VCaP (cell line): ENCODE data around the gene EMILIN3.
A peak's percentile ranks its signal among the peaks of the same experiment; 100 is the strongest.

Experiments used
- H3K27ac ChIP-seq: fragments of 450-650 bp; 2 replicates; pipeline ENCODE4 v1.5.1; 2017
- TF ChIP-seq, protein P1 (sequence below): fragments of 450-650 bp; conservative IDR thresholded peaks from 2 replicates; pipeline ENCODE4 v1.5.1; 2017; ENCODE audit warnings: mild to moderate bottlenecking, moderate library complexity

The EMILIN3 gene

DNA sequence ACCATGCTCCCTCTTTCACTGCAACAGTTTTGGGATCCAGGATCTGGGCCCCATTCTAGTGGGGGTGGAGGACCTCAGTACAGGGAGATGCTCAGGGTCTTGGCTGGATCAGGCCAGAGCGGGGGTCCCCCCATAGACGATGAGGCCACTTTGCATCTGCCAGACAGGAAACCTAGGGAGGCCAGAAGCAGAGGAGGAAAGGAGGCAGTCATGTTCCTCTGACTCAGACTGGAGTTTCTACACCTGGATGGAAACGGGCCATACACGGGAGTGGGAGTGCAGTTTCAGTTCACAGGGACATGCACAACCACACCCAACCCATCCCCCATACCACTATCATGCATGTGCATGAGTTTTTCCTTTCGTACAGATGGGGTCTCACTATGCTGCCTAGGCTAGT, 3.6 kb upstream of the EMILIN3 start:
- no peak overlapping the region for H3K27ac ChIP-seq
- TF ChIP-seq, protein P1, sequence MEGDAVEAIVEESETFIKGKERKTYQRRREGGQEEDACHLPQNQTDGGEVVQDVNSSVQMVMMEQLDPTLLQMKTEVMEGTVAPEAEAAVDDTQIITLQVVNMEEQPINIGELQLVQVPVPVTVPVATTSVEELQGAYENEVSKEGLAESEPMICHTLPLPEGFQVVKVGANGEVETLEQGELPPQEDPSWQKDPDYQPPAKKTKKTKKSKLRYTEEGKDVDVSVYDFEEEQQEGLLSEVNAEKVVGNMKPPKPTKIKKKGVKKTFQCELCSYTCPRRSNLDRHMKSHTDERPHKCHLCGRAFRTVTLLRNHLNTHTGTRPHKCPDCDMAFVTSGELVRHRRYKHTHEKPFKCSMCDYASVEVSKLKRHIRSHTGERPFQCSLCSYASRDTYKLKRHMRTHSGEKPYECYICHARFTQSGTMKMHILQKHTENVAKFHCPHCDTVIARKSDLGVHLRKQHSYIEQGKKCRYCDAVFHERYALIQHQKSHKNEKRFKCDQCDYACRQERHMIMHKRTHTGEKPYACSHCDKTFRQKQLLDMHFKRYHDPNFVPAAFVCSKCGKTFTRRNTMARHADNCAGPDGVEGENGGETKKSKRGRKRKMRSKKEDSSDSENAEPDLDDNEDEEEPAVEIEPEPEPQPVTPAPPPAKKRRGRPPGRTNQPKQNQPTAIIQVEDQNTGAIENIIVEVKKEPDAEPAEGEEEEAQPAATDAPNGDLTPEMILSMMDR = no peak

DNA sequence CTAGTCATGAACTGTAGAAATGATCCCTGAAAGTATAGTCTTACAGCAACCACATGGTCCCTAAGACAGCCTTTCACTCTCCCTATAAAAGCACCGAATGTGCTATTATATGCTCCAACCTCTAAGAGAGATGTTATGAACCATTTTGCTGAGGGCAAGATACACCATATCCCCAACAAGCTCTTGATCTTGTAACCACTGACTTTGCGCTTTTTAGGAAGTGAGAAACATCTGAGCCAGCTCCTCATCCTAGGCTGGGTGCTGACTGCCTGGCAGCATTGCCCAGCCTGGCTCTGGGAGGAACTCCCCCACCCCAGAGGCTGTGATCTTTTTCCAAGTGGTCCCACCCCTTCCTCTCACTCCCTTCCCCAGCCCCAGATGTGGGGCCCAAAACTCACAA, 3.1 kb upstream of the EMILIN3 start:
- TF ChIP-seq, protein P1 = no peak
- no peak overlapping the region for H3K27ac ChIP-seq

DNA sequence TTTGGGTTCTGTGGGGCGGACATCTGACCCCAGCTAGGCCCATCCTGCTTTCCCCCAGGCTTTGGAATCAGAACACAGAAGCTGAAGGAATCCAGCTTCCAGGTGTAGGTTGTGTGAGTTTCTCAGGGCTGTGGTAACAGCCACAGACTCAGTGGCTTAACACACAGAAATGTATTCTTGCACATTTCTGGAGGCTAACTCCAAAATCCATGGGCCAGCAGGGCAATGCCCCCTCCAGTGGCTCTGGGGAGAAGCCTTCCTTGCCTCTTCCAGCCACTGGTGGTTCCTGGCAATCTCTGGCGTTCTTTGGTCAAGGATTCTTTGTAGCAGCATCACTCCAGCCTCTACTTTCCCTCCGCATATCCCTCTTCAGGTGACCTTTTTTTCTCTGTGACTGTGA, 1.3 kb upstream of the EMILIN3 start:
- TF ChIP-seq, protein P1 = no peak

DNA sequence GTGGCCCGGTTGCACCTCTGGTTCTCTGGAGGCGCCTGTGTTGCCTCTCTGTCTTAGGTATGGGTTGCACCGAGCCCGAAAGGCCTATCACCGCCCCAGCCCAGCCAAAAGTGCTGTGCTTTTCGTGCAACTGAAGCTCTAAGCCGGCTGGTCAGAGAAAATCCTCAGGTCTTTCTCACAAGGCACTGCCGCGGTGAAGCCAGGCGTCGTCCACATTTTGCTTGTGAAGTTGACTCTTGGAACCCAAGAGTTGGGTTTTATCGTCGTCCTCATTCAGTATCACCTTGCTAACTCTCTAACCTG, 726 bp upstream of the EMILIN3 start:
- no peak overlapping the region for H3K27ac ChIP-seq
- TF ChIP-seq, protein P1 = no peak

More for the DNA sequence above, 1.3 kb upstream of the EMILIN3 start:
- no peak overlapping the region for H3K27ac ChIP-seq

DNA sequence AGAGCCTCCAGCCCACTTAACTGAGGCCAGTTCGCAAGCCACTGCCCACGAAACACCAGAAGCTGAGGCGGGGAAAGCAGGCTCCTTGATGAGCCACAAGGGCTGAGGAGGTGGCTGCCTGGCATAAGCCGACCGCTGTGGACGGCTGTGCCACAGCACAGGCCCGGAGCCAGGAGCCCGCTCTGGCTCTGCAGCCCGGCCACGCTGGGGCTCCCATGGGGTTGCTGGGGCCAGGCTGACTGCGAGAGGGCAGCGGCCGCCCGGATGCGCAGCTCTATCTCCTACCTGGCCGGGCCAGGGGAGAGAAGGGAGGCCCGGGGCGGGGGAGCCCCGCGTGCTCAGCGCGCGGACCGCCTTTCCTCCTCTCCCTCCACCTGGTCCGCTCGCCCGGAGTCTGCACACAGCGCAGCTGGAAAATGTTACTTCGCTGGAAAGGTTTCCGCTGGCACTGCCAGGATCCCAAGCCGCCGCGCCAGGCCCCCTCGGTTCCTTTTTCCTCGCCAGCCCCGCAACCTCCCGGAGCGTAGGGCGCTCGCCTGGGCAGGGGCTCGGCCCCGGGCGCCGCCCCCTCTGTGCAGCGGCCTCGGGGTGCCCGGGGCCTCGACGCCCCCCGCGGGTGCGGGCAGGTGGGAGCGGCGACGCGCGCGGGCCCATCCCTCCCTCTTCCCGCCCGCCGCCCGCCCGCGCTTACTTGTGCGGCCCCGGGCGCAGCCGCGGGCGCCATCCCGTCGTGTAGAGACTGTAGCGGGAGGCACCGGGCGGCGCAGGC, 657 bp downstream of the EMILIN3 start:
- TF ChIP-seq, protein P1 = no peak
- H3K27ac ChIP-seq = peak overlapping the region; percentile 24; the same call in 1 of the 2 replicates

DNA sequence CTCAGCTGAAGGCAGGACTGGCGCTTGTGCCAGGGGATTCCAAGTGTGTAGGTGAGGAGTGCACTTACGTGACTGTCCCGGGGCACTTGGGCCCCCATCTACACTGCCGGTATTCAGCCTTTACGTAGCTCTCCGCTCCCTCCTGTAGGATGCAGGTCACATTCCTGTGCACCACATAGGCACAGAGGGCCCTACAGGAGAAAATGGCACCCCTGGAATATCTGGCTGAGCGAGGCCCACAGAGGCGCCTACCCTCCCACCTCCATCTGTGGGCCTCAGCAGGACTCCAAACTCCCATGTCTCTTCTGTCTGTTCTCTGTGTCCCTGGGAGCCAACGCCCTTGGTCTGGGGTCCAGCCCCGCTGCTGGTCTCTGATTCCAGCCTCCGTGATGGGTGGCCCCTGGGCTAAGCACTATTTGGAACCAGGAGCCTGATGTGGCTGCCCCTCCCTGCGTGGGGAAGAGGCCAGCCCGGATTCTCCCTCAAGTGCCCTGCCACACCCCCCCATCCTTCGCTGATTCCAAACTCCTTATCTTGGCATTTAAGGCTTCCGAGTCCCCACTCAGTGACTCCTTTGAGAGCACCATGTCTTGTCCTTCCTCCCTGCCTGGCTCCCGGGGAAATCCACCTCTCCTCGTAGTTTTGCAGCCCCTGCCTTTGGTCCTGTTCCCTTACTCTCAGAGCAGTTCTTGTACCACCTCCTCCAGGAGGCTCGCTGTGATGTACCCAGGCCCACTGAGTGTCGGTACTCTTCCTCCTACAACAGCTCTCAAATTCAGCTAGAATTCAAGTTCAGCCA, 1.5 kb downstream of the EMILIN3 start:
- H3K27ac ChIP-seq = no peak overlapping the region
- TF ChIP-seq, protein P1 = no peak

DNA sequence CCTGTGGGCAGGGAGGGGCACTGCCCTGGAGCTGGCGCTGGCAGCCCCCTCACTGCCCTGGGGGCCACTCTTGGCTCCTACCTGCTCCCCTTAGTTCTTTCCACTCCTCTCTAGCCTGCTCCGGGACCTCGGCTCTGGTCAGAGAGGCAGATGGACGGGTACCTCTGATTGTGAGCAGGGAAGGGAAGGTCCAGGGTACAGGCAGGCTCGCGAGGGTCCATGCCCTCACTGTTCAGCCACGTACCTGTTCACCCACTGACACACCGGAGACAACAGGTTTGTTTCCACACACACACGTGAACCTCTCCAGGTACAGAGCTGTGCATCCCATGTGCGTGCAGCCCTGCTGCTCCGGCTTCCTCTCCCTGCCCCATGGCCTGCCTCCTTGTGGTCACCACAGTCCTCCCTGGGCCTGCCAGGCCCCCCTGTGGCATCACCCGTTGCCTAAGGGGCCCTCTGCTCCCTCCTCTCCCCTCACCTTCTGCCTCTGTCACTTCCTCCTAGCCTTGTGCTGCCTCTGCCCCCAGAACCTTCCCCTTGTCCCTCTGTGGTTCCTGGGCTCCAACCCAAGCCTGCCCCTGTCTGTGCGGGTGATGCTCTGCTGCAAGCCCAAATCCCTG, 2.3 kb downstream of the EMILIN3 start:
- no peak overlapping the region for H3K27ac ChIP-seq
- TF ChIP-seq, protein P1 = no peak
